Measurements from ENCODE around the gene STON2. TPM values are rescaled to one million over a fixed set of nuclear protein-coding genes. Genes with fewer than 3 reads are reported as not detected.

Gene STON2
- total and polyA plus RNA-seq, 4 experiments from 2014 or later = not detected

- Mint-ChIP-seq H3K9me3 (no peaks in the 10 kb centered on the region), H3K4me3 (no peak overlapping the region), H3K27me3 (no peaks in the 10 kb centered on the region), H3K36me3 (no peaks in the 10 kb centered on the region), H3K27ac (no peak overlapping the region), H3K4me1 (peaks cover 0 to 4% (median 0%) of the 10 kb centered on the region in 4 donors)
- ChIA-PET POLR2A (ENCODE audit: partially characterized antibody) (no interaction called here), CTCF (ENCODE audit: partially characterized antibody) (no interaction called here)
- Histone ChIP-seq H3K27me3 (ENCODE audit: insufficient read depth, low read length) (no peaks in the 10 kb centered on the region), H3K27ac (ENCODE audit: low read depth, low read length) (no peak overlapping the region), H3K9me3 (ENCODE audit: control insufficient read depth in 1 of 2, low read length in 2 of 2) (no peaks in the 10 kb centered on the region), H3K4me3 (ENCODE audit: low read length in 2 of 2) (no peak overlapping the region), H3K36me3 (ENCODE audit: insufficient read depth, low read length) (no peaks in the 10 kb centered on the region), H3K4me1 (ENCODE audit: insufficient read depth, low read length) (no peaks in the 10 kb centered on the region)
- intact Hi-C loops (cut with micrococcal nuclease) = no loop called here
- DNase-seq = no peak
These were observed 96.7 kb downstream of the STON2 start for GRCh38 chr14:81303258-81303935.

GRCh38 chr14:81302638-81303037 lies 97.5 kb downstream of the STON2 start:
- no peaks in the 10 kb centered on the region for H3K9me3 Mint-ChIP-seq
- no peak overlapping the region for H3K27ac Mint-ChIP-seq
- Histone ChIP-seq H3K9me3 (ENCODE audit: control insufficient read depth in 1 of 2, low read length in 2 of 2) (no peaks in the 10 kb centered on the region), H3K4me3 (ENCODE audit: low read length in 2 of 2) (no peak overlapping the region), H3K36me3 (ENCODE audit: insufficient read depth, low read length) (no peaks in the 10 kb centered on the region), H3K4me1 (ENCODE audit: insufficient read depth, low read length) (no peaks in the 10 kb centered on the region), H3K27me3 (ENCODE audit: insufficient read depth, low read length) (no peaks in the 10 kb centered on the region), H3K27ac (ENCODE audit: low read depth, low read length) (no peak overlapping the region)
- peak overlapping the region in 1 of 8 donors; percentile 46 for H3K4me3 Mint-ChIP-seq
- ChIA-PET POLR2A (ENCODE audit: partially characterized antibody) (no interaction called here), CTCF (ENCODE audit: partially characterized antibody) (no interaction called here)
- intact Hi-C loops (cut with micrococcal nuclease) = no loop called here
- H3K27me3 Mint-ChIP-seq = no peaks in the 10 kb centered on the region
- H3K4me1 Mint-ChIP-seq = peaks cover 0 to 4% (median 0%) of the 10 kb centered on the region in 4 donors
- H3K36me3 Mint-ChIP-seq = no peaks in the 10 kb centered on the region
- DNase-seq = no peak

GRCh38 chr14:81301813-81302212 lies 98.3 kb downstream of the STON2 start:
- DNase-seq = no peak
- Histone ChIP-seq H3K4me1 (ENCODE audit: insufficient read depth, low read length) (no peaks in the 10 kb centered on the region), H3K27ac (ENCODE audit: low read depth, low read length) (no peak overlapping the region), H3K27me3 (ENCODE audit: insufficient read depth, low read length) (no peaks in the 10 kb centered on the region), H3K36me3 (ENCODE audit: insufficient read depth, low read length) (no peaks in the 10 kb centered on the region), H3K4me3 (ENCODE audit: low read length in 2 of 2) (no peak overlapping the region), H3K9me3 (ENCODE audit: control insufficient read depth in 1 of 2, low read length in 2 of 2) (no peaks in the 10 kb centered on the region)
- H3K27me3 Mint-ChIP-seq = no peaks in the 10 kb centered on the region
- POLR2A ChIA-PET (ENCODE audit: partially characterized antibody) = no interaction called here
- CTCF ChIA-PET (ENCODE audit: partially characterized antibody) = no interaction called here
- peaks cover 0 to 4% (median 0%) of the 10 kb centered on the region in 4 donors for H3K4me1 Mint-ChIP-seq
- H3K36me3 Mint-ChIP-seq = no peaks in the 10 kb centered on the region
- H3K27ac Mint-ChIP-seq = no peak overlapping the region
- no peak overlapping the region for H3K4me3 Mint-ChIP-seq
- intact Hi-C loops (cut with micrococcal nuclease) = no loop called here
- no peaks in the 10 kb centered on the region for H3K9me3 Mint-ChIP-seq

GRCh38 chr14:81301371-81301770 lies 98.8 kb downstream of the STON2 start:
- no peaks in the 10 kb centered on the region for H3K27me3 Mint-ChIP-seq
- ChIA-PET POLR2A (ENCODE audit: partially characterized antibody) (no interaction called here), CTCF (ENCODE audit: partially characterized antibody) (no interaction called here)
- no peaks in the 10 kb centered on the region for H3K4me1 ChIP-seq (ENCODE audit: insufficient read depth, low read length)
- H3K27ac ChIP-seq (ENCODE audit: low read depth, low read length) = no peak overlapping the region
- no peak overlapping the region for H3K4me3 Mint-ChIP-seq
- no peaks in the 10 kb centered on the region for H3K36me3 ChIP-seq (ENCODE audit: insufficient read depth, low read length)
- intact Hi-C loops (cut with micrococcal nuclease) = no loop called here
- H3K27me3 ChIP-seq (ENCODE audit: insufficient read depth, low read length) = no peaks in the 10 kb centered on the region
- no peaks in the 10 kb centered on the region for H3K9me3 ChIP-seq (ENCODE audit: control insufficient read depth in 1 of 2, low read length in 2 of 2)
- no peaks in the 10 kb centered on the region for H3K9me3 Mint-ChIP-seq
- H3K27ac Mint-ChIP-seq = no peak overlapping the region
- no peaks in the 10 kb centered on the region for H3K36me3 Mint-ChIP-seq
- H3K4me1 Mint-ChIP-seq = peaks cover 0 to 4% (median 0%) of the 10 kb centered on the region in 4 donors
- H3K4me3 ChIP-seq (ENCODE audit: low read length in 2 of 2) = no peak overlapping the region
- DNase-seq = no peak

- H3K4me1 Mint-ChIP-seq = peaks cover 0 to 4% (median 0%) of the 10 kb centered on the region in 4 donors
- Histone ChIP-seq H3K27ac (ENCODE audit: low read depth, low read length) (no peak overlapping the region), H3K4me3 (ENCODE audit: low read length in 2 of 2) (no peak overlapping the region), H3K27me3 (ENCODE audit: insufficient read depth, low read length) (no peaks in the 10 kb centered on the region), H3K4me1 (ENCODE audit: insufficient read depth, low read length) (no peaks in the 10 kb centered on the region), H3K36me3 (ENCODE audit: insufficient read depth, low read length) (no peaks in the 10 kb centered on the region), H3K9me3 (ENCODE audit: control insufficient read depth in 1 of 2, low read length in 2 of 2) (no peaks in the 10 kb centered on the region)
- H3K27ac Mint-ChIP-seq = no peak overlapping the region
- H3K36me3 Mint-ChIP-seq = no peaks in the 10 kb centered on the region
- no peak for DNase-seq
- no peaks in the 10 kb centered on the region for H3K27me3 Mint-ChIP-seq
- H3K4me3 Mint-ChIP-seq = no peak overlapping the region
- POLR2A ChIA-PET (ENCODE audit: partially characterized antibody) = no interaction called here
- no peaks in the 10 kb centered on the region for H3K9me3 Mint-ChIP-seq
- intact Hi-C loops (cut with micrococcal nuclease) = no loop called here
- CTCF ChIA-PET (ENCODE audit: partially characterized antibody) = no interaction called here
These were observed 101.2 kb downstream of the STON2 start for GRCh38 chr14:81298911-81299310.

GRCh38 chr14:81298122-81298521 lies 102.0 kb downstream of the STON2 start:
- H3K36me3 ChIP-seq (ENCODE audit: insufficient read depth, low read length) = no peaks in the 10 kb centered on the region
- intact Hi-C loops (cut with micrococcal nuclease) = no loop called here
- ChIA-PET POLR2A (ENCODE audit: partially characterized antibody) (no interaction called here), CTCF (ENCODE audit: partially characterized antibody) (no interaction called here)
- Mint-ChIP-seq H3K27ac (no peak overlapping the region), H3K4me3 (no peak overlapping the region), H3K36me3 (no peaks in the 10 kb centered on the region), H3K27me3 (no peaks in the 10 kb centered on the region), H3K4me1 (peaks cover 0 to 4% (median 0%) of the 10 kb centered on the region in 4 donors), H3K9me3 (no peaks in the 10 kb centered on the region)
- H3K4me1 ChIP-seq (ENCODE audit: insufficient read depth, low read length) = no peaks in the 10 kb centered on the region
- no peak overlapping the region for H3K27ac ChIP-seq (ENCODE audit: low read depth, low read length)
- H3K4me3 ChIP-seq (ENCODE audit: low read length in 2 of 2) = no peak overlapping the region
- no peaks in the 10 kb centered on the region for H3K9me3 ChIP-seq (ENCODE audit: control insufficient read depth in 1 of 2, low read length in 2 of 2)
- no peak for DNase-seq
- no peaks in the 10 kb centered on the region for H3K27me3 ChIP-seq (ENCODE audit: insufficient read depth, low read length)

GRCh38 chr14:81295958-81296923 lies 103.9 kb downstream of the STON2 start:
- CTCF ChIA-PET (ENCODE audit: partially characterized antibody) = interaction anchor here (1.2 kb wide), 1 partner anchor 157 kb away, joined by 5 read pairs; no protein-coding TSS in a partner anchor
- intact Hi-C loops (cut with micrococcal nuclease) = no loop called here
- H3K27ac Mint-ChIP-seq = no peak overlapping the region
- Histone ChIP-seq H3K9me3 (ENCODE audit: control insufficient read depth in 1 of 2, low read length in 2 of 2) (no peaks in the 10 kb centered on the region), H3K36me3 (ENCODE audit: insufficient read depth, low read length) (no peaks in the 10 kb centered on the region), H3K4me3 (ENCODE audit: low read length in 2 of 2) (no peak overlapping the region), H3K4me1 (ENCODE audit: insufficient read depth, low read length) (no peaks in the 10 kb centered on the region), H3K27ac (ENCODE audit: low read depth, low read length) (no peak overlapping the region), H3K27me3 (ENCODE audit: insufficient read depth, low read length) (no peaks in the 10 kb centered on the region)
- H3K27me3 Mint-ChIP-seq = peaks cover 0 to 2% of the 10 kb centered on the region in 2 donors
- no peaks in the 10 kb centered on the region for H3K4me1 Mint-ChIP-seq
- no peak for DNase-seq
- H3K36me3 Mint-ChIP-seq = no peaks in the 10 kb centered on the region
- POLR2A ChIA-PET (ENCODE audit: partially characterized antibody) = no interaction called here
- H3K4me3 Mint-ChIP-seq = no peak overlapping the region
- H3K9me3 Mint-ChIP-seq = no peaks in the 10 kb centered on the region
